ENCODE results near the gene CAPN15.

Gene CAPN15

DNA sequence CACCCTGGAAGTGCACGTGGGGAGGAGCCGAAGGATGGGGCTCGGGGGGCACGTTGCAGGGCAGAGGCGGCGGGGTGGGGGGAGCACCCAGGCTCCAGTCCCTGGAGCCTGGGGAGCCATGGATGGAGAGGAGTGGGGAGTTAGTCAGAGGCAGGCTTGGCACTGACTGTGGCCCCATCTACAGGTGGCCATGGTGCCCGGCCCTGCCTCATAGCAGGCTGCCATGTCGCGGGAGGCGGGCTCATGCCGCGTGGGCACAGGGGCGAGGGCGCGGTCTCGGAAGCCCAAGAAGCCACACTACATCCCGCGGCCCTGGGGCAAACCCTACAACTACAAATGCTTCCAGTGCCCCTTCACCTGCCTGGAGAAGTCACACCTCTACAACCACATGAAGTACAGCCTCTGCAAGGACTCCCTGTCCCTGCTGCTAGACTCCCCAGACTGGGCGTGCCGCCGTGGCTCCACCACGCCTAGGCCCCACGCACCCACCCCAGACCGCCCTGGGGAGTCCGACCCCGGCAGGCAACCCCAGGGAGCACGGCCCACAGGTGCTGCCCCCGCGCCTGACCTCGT lies 35.6 kb downstream of the CAPN15 start:
- no peak for DNase-seq

DNA sequence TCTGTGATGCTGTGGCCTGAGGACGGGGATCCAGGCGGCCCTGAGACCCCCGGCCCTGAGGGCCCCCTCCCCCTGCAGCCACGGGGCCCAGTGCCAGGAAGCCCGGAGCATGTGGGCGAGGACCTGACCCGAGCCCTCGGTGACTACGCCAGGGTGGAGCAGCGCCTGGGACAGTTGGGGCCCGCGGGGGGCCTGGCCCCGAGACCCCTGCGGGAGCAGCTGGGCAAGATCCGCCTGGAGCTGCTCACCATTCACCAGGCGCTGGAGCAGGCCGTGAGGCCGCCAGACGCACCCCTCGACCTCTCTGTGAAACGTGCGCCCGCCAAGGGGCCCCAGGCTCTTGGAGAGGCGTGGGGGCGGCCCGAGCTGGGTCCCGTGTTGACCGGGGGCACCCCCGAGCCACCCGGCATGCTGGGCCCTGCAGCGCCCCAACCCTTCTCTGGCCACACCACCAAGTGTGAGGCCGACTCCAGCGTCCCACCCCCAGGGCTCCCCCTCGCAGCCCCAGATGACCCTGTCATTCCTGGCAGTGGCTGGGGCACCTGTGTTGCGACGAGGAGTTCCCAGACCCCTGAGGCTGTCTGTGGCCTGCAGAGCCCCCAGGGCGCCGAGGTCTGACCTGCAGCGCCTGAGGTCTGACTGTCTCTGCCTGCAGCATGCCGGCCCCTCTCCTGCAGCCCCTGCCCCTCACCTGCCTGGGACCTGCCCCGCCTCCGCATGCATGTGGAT lies 37.3 kb downstream of the CAPN15 start:
- DNase-seq: no peak

DNA sequence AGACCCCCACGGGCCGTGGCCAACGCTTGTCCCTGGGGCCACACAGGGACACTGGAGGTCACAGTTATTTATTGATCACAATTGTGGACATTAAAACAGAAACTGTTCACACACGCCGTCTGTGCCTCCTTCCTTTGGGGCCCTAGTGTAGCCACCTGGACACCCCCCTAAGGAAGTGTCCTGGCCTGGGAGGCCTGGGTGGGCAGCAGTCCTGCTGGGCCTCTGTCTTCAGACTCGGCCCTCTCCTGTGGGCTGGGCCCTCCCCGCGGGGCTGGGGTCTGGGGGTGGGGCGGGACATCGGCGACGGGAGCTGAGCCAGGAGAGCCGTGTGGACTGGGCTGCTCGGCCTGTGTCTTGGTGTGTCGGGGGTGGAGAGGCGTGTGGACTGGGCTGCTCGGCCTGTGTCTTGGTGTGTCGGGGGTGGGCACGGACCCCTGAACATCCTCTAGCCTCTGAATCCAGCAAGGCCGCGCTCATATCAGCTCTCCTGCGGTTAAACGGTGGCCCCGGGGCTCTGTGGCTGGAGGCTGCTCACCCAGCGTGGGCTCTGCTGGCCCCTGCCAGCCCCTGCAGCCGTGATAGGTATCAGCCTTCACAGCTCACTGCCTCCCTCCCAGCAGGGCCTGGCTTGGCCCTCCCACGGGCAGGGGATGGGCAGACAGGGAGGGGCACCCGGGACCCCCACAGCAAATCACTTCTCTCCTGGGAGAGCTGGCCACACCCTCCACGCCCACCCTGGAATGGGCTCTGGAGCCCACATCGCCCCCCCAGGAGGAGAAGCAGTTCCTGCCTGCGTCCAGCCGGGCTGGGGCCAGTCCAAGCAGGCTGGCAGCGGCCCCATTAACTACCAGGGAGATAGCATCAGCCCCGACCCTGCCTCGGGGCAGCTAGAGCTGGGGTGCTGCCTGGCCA lies 38.2 kb downstream of the CAPN15 start:
- DNase-seq: no peak

DNA sequence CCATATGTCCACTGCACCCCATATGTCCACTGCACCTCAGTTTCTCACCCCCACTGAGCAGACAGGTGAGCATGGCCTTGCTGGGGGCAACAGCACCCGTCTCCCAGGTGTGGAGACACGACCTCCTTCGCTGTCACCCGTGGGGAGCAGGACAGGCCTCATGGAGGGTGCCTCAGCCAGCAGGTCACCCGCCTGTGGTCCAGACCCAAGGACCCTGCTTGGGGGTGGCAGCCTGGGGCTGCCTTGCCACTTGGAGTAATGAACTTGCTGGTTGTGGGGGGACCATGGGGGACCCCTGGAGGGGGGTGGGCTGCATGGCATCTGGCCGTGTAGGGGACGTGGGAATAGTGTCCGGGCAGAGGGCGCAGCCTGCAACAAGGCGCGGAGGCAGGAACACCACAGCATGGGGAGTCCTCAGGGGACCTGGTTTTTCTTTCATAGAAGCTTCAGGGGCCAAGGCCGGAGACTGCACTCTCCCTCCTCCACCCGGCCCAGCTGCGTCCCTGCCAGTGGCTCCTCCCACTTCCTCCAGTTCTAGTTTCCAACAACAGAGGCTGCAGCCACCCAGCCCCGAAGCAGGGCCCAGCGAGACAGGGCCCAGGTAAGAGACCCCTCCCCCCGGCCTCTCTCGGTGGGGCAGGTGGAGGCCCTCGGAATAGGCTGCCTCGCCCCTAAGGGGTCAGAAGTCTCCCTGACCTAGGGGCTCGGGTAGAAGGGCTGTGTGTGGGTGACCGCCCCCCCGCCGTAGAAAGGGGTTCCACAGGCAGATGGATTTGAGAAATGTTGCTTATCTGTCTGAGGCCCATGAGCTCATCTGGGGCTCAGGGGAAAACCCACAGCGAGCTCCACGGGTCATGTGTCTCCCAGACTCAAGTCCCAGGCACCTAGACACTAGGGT lies 39.2 kb downstream of the CAPN15 start, which contains the start of gene NHLRC4:
Gene NHLRC4, plus strand, starts transcription at position 531 of the 898 bp plus-strand sequence. CDS start 1,043 bp downstream, outside the sequence.
- peak; percentile 66 for DNase-seq

DNA sequence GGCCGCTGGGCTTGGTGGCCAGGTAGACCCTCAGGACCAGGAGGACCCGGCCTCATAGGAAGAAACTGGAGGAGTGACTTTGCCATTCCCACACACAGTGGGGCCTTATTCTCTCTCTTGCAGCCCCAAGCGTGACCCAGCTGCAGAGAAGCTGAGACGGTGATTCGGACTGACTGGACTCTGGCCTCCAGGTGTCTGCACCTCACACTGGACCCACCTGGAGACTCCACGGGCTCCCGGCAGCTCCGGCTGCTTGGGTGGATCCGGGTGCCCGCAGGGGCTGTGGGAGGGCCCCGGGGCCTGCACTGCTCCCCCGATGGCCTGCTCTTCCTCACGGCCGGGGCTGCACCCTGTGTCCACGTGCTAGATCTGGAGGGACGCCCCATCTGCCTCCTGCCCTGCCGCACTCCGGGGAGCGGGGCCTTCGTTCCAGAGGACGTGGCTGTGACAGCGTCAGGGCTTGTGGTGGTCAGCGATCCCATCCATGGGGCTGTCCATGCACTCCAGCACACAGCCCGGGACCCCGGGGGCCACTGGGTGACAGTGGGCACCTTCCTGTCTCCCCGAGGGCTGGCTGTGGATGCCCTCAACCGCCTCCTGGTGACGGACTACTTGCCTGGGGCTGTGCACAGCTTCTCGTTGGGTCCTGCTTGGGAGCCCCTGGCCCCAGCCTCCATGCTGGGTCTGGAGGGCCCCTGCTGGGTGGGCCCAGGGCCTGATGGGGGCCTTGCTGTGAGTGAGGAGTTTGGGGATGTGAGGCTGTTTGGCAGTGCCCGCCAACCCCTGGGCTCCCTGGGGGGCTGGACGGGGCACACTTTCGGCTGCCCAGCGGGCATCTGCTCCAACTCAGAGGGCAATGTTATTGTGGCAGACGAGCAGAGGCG lies 40.1 kb downstream of the CAPN15 start:
- no peak for DNase-seq

DNA sequence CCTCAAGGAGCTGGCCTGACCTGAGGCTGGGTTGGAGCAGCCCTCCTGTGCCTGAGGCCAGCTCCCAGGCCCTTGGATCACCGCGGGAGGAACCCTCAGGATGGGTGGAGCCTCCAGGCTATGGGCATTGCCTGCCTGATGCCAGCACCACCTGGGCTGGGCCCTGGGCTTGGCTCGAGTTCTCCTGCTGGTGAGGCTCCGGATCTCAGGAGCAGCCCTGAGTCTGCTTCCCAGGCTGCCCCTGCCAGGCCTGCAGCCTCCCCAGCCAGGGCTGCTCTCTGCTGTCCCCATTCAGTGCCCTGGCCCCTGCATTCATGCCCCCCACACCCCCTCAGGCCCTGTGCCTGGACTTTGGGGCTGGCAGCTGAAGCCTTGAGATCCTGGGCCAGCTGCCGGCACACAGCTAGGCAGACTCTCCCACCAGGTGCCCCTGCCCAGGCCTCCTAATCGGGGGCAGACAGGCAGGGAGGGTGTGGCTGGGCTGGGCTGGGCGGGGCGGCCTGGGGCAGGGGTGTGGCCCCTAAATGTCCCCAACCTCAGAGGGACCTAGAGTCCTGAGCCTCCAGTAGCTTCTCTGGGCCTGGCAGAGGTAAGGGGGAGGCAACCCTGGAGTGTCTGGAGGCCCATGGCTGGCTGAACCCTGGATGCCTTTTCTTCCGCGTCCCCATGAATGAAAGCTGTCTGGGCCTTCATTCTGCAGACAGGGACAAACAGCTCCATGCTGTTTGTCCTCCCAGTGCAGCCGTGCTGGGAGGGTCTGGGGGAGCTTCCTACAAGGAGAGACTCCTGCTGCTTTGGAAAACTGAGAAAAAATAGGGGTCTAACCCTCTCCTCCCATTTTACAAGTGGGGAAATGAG lies 41.1 kb downstream of the CAPN15 start:
- DNase-seq: no peak

DNA sequence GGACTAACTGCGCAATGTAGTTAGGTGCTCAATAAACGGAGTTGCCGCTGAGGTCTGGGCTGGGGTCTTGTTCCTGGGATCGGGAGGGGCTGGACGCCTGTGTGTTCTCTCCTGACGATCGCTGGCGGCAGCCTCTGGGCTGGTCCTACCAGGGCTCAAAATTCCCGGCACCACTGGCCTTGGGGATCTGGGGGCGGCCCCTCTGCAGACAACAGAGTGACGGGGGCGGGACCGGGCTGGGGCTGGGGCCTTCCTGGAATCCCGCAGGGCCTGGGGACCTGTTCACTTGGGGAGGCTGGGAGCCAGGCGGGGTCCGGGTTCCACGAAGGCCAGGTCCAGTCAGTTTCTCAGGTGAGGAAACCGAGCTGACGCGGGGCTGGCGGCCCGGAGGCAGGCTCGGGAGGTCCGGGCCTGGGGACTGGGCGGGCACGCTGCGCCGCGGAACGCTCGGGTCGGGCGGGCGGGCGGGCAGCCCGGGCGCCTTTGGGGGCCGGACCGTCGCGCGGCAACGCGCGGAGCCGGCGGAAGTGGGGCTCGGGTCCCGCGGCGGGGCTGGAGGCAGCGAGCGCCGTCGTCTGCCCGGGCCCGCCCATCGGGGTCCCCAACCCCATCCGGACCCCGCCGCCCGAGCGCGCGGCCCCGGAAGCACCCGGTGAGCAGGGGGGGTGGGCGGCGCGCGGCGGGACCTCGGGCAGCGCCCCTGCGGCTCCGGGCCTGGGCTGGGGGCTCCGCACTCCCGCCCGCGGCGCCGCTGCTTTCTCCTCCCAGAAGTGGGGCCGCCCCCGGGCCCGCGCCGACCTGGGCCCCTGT lies 42.1 kb downstream of the CAPN15 start, which contains the start of gene PIGQ:
Gene PIGQ, plus strand, starts transcription at position 524 of the 810 bp plus-strand sequence. CDS start 4,107 bp downstream, outside the sequence.
- peak; percentile 62 for DNase-seq

DNA sequence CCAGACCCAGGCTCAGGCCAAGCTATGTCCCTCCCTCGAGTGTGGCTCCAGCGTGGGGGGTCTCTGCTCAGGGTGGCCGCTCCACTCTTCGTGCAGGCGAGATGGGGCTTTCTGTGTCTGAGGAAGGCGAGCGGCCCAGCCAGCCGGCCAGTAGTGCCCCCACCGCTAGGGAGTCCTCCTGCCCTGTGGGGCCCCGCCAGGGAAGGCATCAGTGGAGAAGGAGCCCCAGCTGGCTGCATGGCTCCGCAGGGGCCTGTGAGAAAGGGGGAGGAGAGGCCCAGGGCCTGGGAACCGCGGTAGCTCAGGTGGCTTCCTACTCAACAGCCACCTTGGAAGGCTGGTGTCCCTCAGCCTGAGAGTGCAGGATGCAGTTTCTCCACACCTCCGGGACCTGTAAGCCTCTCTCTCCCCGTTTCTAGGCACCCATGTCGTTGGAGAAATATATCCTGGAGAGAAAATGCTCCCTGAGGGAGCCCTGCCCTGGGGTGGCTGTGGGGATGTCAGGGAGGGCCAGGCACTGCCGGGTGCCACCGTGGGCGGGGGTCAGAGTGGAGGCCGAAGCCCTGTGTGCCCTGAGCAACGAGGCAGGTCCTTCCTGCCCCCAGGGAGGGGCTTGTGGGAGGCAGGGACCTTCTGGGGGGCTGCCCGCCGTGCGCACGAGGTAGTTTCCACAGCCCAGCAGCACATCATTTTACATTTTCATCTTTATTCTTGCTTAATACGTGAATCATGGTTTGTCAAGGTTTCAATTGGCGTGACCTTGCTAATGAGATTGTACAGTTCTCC lies 45.5 kb downstream of the CAPN15 start:
- no peak for DNase-seq

DNA sequence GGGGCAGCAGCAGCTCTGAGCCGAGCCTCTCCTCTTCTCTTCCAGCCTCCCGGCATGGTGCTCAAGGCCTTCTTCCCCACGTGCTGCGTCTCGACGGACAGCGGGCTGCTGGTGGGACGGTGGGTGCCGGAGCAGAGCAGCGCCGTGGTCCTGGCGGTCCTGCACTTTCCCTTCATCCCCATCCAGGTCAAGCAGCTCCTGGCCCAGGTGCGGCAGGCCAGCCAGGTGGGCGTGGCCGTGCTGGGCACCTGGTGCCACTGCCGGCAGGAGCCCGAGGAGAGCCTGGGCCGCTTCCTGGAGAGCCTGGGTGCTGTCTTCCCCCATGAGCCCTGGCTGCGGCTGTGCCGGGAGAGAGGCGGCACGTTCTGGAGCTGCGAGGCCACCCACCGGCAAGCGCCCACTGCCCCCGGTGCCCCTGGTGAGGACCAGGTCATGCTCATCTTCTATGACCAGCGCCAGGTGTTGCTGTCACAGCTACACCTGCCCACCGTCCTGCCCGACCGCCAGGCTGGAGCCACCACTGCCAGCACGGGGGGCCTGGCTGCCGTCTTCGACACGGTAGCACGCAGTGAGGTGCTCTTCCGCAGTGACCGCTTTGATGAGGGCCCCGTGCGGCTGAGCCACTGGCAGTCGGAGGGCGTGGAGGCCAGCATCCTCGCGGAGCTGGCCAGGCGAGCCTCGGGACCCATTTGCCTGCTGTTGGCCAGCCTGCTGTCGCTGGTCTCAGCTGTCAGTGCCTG lies 46.7 kb downstream of the CAPN15 start:
- no peak for DNase-seq

DNA sequence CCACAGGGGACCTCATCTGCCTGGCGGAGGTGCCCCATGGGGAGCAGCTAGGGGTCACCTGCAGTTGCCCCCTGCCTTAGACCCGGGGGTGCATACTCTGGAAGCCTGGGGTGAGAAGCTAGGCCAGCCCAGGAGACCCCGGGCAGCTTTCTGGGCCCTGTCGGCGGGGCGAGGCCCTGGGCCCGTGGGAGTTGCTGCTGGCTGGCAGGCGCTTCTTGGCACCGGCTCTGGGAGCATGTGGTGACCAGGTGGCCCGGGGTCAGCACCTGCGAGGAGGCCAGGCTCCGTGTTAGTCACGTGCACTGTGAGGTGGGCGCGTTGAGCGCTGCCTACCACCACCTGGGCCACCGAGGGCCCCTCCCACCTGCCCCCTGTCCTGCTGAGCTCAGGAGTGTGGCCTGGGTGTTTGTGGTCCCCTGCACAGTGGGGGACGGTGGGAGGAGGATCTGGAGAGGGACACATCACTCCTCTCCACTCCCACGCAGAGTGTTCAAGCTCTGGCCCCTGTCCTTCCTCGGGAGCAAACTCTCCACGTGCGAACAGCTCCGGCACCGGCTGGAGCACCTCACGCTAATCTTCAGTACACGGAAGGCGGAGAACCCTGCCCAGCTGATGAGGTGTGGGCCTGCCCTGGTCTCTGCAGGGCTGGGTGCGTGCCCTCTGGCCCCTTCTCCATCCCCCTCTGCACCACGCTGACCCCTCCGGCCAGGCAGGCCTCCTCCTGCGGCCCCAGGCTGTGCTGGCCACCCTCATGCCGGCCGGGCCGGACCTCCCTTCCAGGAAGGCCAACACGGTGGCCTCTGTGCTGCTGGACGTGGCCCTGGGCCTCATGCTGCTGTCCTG lies 48.1 kb downstream of the CAPN15 start:
- DNase-seq: no peak

DNA sequence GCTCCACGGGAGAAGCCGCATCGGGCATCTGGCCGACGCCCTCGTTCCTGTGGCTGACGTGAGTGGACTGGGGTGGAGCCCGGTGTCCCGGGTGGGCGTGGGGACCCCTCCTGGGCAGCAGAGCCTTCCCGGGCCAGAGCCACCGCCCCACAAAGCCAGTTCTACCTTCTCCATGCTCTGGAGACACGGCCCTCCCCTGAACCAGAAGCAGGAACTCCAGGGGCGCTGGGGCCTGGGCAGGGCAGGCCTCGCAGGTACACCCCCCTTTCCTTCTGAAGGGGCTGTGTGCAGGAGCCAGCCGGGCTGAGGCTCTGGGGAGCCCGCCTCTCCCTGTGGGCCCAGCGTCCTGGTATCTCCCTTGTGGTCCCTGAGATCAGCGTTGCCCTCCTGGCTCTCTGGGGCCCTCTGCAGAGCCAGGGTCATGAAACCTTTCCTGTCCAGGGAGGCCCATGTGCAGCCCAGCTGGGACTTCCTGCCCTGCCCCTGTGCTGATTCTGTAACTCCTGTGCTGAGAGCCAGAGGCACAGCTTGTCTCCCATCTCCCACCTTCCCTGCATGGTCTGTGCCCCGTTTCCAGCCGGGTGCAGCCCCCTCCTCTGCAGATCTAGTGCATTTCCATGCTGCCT lies 48.8 kb downstream of the CAPN15 start:
- DNase-seq: no peak

DNA sequence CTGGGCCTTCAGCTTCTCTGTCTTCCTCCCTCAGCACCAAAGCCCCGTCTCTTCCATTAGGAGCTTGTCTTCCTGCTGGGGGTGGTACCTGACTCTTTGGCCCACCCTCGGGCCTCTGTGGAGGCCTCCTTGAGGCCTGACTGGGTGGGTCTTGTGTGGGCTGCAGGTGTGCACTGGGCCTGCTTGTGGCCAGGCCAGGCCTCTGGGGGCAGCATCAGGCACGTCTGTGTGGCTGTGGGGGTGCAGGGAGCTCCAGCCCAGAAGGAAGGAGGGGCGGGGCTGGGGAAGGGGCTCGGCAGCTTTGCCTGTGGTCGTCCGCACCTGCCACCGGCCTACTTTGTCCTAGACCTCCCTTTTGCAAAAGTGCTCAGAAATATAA lies 49.3 kb downstream of the CAPN15 start:
- DNase-seq: no peak

DNA sequence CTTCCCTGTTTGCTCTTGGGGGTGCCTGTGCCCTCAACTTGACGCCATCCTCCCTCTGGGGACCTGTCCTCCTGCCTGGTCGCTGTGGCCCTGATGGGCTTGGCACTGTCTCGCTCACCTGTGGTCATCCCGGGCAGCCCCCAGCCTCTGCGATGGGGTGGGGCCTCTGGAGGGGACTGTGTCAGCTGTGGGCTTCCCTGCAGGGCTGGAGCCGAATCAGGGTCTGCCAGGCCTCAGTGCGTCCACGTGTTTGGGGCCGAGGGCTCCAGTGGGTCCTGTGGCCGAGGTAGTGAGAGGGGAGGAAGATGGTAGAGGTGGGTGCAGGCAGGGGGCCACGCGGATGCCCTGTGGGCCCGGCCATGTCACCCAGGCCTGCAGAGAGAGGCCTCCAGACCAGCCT lies 50.3 kb downstream of the CAPN15 start:
- DNase-seq: no peak

DNA sequence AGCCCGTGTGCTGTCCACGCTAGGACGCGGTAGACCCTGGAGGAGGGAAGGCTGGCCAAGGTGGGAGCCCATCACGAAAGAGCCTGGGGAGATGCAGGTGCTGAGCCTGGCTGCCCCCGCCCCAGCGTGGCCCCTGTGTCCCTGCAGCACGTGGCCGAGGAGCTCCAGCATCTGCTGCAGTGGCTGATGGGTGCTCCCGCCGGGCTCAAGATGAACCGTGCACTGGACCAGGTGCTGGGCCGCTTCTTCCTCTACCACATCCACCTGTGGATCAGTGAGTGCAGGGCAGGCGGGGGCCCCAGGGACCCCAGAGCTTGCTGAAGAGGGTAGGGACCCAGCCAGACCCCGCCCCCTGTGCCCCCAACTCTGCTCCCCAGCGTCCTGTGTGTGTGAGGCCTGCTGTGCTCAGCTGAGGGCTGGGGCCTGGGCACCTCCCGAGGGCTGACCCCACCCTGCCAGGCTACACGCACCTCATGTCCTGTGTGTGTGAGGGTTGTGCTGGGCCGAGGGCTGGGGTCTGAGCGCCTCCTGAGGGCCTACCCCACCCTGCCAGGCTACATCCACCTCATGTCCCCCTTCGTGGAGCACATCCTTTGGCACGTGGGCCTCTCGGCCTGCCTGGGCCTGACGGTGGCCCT lies 50.8 kb downstream of the CAPN15 start:
- no peak for DNase-seq

DNA sequence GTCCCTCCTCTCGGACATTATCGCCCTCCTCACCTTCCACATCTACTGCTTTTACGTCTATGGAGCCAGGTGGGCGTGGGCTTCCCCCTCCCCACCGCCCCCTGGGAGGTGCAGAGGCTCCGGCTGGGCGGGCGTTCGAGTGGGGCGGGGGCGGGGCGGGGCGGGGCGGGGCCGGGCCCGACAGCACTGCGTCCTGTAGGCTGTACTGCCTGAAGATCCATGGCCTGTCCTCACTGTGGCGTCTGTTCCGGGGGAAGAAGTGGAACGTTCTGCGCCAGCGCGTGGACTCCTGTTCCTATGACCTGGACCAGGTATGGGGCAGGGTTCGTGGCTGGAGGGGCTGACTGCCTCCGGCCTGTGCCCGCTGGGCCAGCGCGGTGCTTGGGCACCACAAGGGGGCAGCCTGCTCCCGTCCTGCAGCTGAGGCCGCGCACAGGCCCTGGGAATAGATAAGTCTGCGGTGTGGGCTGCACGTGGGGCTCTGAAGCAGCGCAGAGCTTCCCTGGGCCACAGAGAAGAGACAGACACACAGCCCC lies 51.4 kb downstream of the CAPN15 start:
- no peak for DNase-seq
